Activated T-helper 17 cell treated with anti-CD3 and anti-CD28 coated beads, Interleukin-2, amount 50 U/mL, for 72 hours (primary cell): ENCODE data around the gene GNB4. TPM values are rescaled to one million over a fixed set of nuclear protein-coding genes. Genes with fewer than 3 reads are reported as not detected.
A peak's percentile ranks its signal among the peaks of the same experiment; 100 is the strongest.

Source experiments
- ATAC-seq: fragments of 150-1000 bp; cut with Tn5 transposase; replicated peaks from 2 replicates; pipeline ENCODE4 v1.10.0; 2021; ENCODE audit warnings: mild to moderate bottlenecking, moderate library complexity
- H3K27ac Mint-ChIP-seq: one replicate; pipeline ENCODE4 v1.8.0; 2022; ENCODE audit warnings: mixed read lengths
- H3K27me3 Mint-ChIP-seq: one replicate; pipeline ENCODE4 v1.8.0; 2022; ENCODE audit warnings: mixed read lengths
- H3K36me3 Mint-ChIP-seq: one replicate; pipeline ENCODE4 v1.8.0; 2022; ENCODE audit warnings: low read depth, mild to moderate bottlenecking, mixed read lengths
- H3K4me1 Mint-ChIP-seq: one replicate; pipeline ENCODE4 v1.8.0; 2022; ENCODE audit warnings: mixed read lengths
- H3K4me3 Mint-ChIP-seq: one replicate; pipeline ENCODE4 v1.8.0; 2022; ENCODE audit warnings: mild to moderate bottlenecking, mixed read lengths
- H3K9me3 Mint-ChIP-seq: one replicate; pipeline ENCODE4 v1.8.0; 2022; ENCODE audit warnings: mixed read lengths
- total RNA-seq, 2 donors: library from RNA; stranded (reverse); gene quantifications; one replicate each; pipeline ENCODE4 v1.2.3, GENCODE V29; 2022

Gene GNB4
- total RNA-seq, 2 donors from 2014 or later: 0.53 to 1.7 TPM

GRCh38 chr3:179363332-179363731 is 87.9 kb downstream of the GNB4 start:
- Mint-ChIP-seq H3K4me3 (no peak overlapping the region), H3K27ac (no peak overlapping the region)

DNA sequence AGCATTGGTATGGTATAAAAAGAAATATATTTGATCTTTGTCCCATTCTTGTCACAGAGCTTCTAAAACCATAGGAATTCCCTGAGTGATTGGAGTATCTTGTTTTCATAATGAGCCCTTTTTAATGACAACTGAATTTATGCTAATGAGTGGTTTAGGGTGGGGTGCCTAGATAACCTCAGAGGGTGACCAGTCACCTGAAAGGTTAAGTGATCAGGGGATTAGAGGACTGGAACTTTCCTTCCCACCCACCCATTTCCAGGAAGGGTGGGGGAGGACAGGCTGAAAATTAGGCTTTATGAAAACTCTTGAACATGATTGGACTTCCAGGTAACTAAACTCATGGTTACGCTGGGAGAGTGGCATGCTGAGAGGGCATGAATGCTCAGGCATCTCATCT is 95.3 kb downstream of the GNB4 start:
- Mint-ChIP-seq H3K4me3 (no peak overlapping the region), H3K27ac (peak overlapping the region; percentile 39), H3K9me3 (no peaks in the 10 kb centered on the region), H3K4me1 (peaks cover 14% of the 10 kb centered on the region), H3K36me3 (peaks cover 96% of the 10 kb centered on the region), H3K27me3 (no peaks in the 10 kb centered on the region)
- no peak for ATAC-seq

More at GRCh38 chr3:179363332-179363731, 87.9 kb downstream of the GNB4 start:
- no peaks in the 10 kb centered on the region for H3K27me3 Mint-ChIP-seq
- peaks cover 93% of the 10 kb centered on the region for H3K36me3 Mint-ChIP-seq
- H3K4me1 Mint-ChIP-seq: peaks cover 4% of the 10 kb centered on the region
- no peak for ATAC-seq
- H3K9me3 Mint-ChIP-seq: no peaks in the 10 kb centered on the region

- Mint-ChIP-seq H3K4me1 (no peaks in the 10 kb centered on the region), H3K36me3 (peaks cover 44% of the 10 kb centered on the region), H3K9me3 (no peaks in the 10 kb centered on the region), H3K4me3 (peak overlapping the region; percentile 95), H3K27ac (peak overlapping the region; percentile 95), H3K27me3 (no peaks in the 10 kb centered on the region)
- no peak for ATAC-seq
Measured at GRCh38 chr3:179348325-179349013, 102.8 kb downstream of the GNB4 start.

DNA sequence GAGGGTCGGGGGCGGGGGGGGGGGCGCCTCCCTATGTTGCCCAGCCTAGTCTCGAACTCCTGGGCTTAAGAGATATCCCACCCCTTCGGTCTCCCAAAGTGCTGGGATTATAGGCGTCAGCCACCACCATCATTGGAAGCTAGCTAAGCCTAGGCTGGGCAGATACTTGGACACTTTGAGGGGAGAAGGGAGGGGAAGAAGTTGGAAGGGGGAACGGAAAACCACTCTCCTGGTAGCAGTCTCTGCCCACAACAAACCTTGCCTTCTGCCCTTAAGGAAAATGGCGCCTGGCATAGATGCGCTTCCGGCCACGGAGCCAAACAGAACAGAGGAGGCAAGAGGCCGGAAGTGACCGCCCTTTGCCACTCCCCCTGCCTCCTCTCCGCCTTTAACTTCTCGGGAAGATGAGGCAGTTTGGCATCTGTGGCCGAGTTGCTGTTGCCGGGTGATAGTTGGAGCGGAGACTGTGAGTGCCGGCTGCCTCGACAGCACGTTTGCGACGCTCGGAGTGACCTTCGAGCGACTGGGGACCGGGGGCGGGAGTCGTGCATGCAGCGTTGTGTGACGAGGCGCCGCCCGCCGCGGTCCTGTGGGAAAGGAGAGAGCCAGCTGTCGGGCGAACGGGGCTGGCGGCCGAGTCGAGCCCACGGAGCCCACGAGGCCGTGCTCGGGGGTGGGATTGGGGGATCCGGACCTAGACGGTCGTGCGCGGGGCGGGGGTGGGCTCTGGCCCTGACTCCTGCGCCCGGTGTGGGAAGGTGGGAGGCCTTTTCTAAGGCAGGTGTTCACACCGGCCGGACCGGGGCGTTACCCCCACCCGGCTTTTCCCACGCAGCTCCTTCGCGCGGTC is 103.7 kb downstream of the GNB4 start, which contains the start of gene MFN1:
MFN1 (plus strand) TSS at position 365 of the 850 bp plus-strand sequence. CDS start 1,143 bp downstream, outside the sequence.
- Mint-ChIP-seq H3K4me1 (no peaks in the 10 kb centered on the region), H3K36me3 (peaks cover 35% of the 10 kb centered on the region), H3K27ac (peak within 1 kb of the TSS; percentile 95), H3K4me3 (peak within 1 kb of the TSS; percentile 95), H3K27me3 (no peaks in the 10 kb centered on the region), H3K9me3 (no peaks in the 10 kb centered on the region)
- ATAC-seq: peak; percentile 98

Other genes with a start within 250 kb of the GNB4 start
- gene KCNMB3, start 200.4 kb downstream of the GNB4 start, total RNA-seq: under 1 TPM; 0.40 to 0.69 TPM
- gene ZNF639, start 128.4 kb downstream of the GNB4 start, total RNA-seq: 10 to 100 TPM; 16.6 to 35.3 TPM
- gene MFN1, start 103.8 kb downstream of the GNB4 start, total RNA-seq: 10 to 100 TPM; 29.8 to 33.5 TPM
- gene ACTL6A, start 111.5 kb upstream of the GNB4 start, total RNA-seq: 10 to 100 TPM; 59.0 to 88.4 TPM
- gene MRPL47, start 153.2 kb upstream of the GNB4 start, total RNA-seq: 10 to 100 TPM; 35.9 to 62.6 TPM
- gene NDUFB5, start 153.3 kb upstream of the GNB4 start, total RNA-seq: 10 to 100 TPM; 81.7 to 96.9 TPM
- 10 to 100 TPM in 1 of 2 donors, 1 to 10 TPM in 1; 4.2 to 12.9 TPM for gene USP13, start 201.6 kb upstream of the GNB4 start, total RNA-seq